Smooth muscle cell (in vitro differentiated cells): ENCODE data around the gene PARP2. TPM values are rescaled to one million over a fixed set of nuclear protein-coding genes. Genes with fewer than 3 reads are reported as not detected.
A peak's percentile ranks its signal among the peaks of the same experiment; 100 is the strongest.

Experiments
- DNase-seq: peaks from one replicate; lab custom pipeline; 2025; ENCODE audit not compliant: unreplicated experiment; lab: John Stamatoyannopoulos, UW
- H2AFZ ChIP-seq: fragments of 200-600 bp; sonication (generic); 2 replicates; pipeline ENCODE4 v1.6.0; 2016; ENCODE audit warnings: antibody characterized with exemption, low read depth, mild to moderate bottlenecking
- H3F3A ChIP-seq: fragments of 200-600 bp; sonication (generic); 2 replicates; pipeline ENCODE4 v1.6.0; 2017; ENCODE audit warnings: antibody characterized with exemption, low read depth
- H3K27ac ChIP-seq: fragments of 200-600 bp; sonication (generic); 2 replicates; pipeline ENCODE4 v1.5.1; 2016; ENCODE audit warnings: low read depth, mild to moderate bottlenecking
- H3K27me3 ChIP-seq: fragments of 200-600 bp; sonication (generic); 2 replicates; pipeline ENCODE4 v1.6.1; 2016; ENCODE audit warnings: low read depth, mild to moderate bottlenecking
- H3K36me3 ChIP-seq: fragments of 200-600 bp; sonication (generic); 2 replicates; pipeline ENCODE4 v1.5.1; 2016; ENCODE audit warnings: low read depth
- H3K4me1 ChIP-seq: fragments of 200-600 bp; sonication (generic); 2 replicates; pipeline ENCODE4 v1.5.1; 2016; ENCODE audit warnings: low read depth
- H3K4me2 ChIP-seq: fragments of 200-600 bp; sonication (generic); 2 replicates; pipeline ENCODE4 v1.6.0; 2016; ENCODE audit warnings: mild to moderate bottlenecking
- H3K4me3 ChIP-seq: fragments of 200-600 bp; sonication (generic); 2 replicates; pipeline ENCODE4 v1.5.1; 2016; ENCODE audit warnings: mild to moderate bottlenecking
- H3K79me2 ChIP-seq: fragments of 200-600 bp; sonication (generic); 2 replicates; pipeline ENCODE4 v1.6.0; 2016; ENCODE audit warnings: low read depth, mild to moderate bottlenecking
- H3K9ac ChIP-seq: fragments of 200-600 bp; sonication (generic); 2 replicates; pipeline ENCODE4 v1.6.0; 2016; ENCODE audit warnings: low read depth
- H3K9me3 ChIP-seq: fragments of 200-600 bp; sonication (generic); replicated peaks from 2 replicates; pipeline ENCODE4 v1.5.1; 2016; ENCODE audit warnings: low read depth
- H4K20me1 ChIP-seq: fragments of 200-600 bp; sonication (generic); 2 replicates; pipeline ENCODE4 v1.6.0; 2016; ENCODE audit warnings: low read depth
- WGBS: methylation state at CpG from one replicate; pipeline ENCODE4 v1.1.7; 2016; ENCODE audit warnings: low lambda C conversion rate; 5-methylcytosine and 5-hydroxymethylcytosine counted together
- polyA plus RNA-seq: library from polyadenylated mRNA; unstranded; fragments of >200 nt; fragmentation: Nextera tagmentation; extraction: Ambion mirVana; gene quantifications from 2 replicates; pipeline ENCODE4 v1.2.1, GENCODE V29; 2016
- small RNA-seq: library from RNA; depleted of rRNA; stranded (forward); fragments of <200 nt; gene quantifications from one replicate; pipeline ENCODE3, GENCODE V24; 2014
- total RNA-seq: library from RNA; depleted of rRNA; stranded (reverse); fragments of >200 nt; gene quantifications from 2 replicates; pipeline ENCODE4 v1.2.3, GENCODE V29; 2014
- TF ChIP-seq, protein P1 (sequence below): fragments of 200-600 bp; sonication (generic); IDR thresholded peaks from 2 replicates; pipeline ENCODE4 v1.5.1; 2017; ENCODE audit warnings: borderline replicate concordance, mild to moderate bottlenecking, antibody characterized with exemption; ENCODE audit not compliant: insufficient read depth, poor library complexity, severe bottlenecking

PARP2 gene
- total and polyA plus RNA-seq, 2 experiments from 2014 or later: 29.2 to 38.7 TPM

DNA sequence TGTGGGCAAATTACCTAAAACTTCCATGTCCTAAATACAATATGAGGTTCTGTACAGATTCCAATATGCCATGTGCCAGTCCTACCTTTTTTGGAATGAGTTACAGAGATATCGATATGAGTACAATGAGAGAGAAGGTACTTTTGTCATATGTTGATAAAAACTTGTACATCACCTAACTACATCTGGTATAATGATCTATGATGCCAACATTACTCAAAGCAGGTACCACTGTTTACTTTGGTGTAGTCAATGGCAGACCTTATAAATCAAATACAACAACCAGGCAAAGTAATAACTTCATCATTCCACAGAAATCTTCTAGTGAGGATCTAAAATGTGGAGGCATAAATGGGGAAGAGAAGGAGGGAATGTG is 57.1 kb downstream of the PARP2 start:
- Histone ChIP-seq H2AFZ (no peak overlapping the region), H3K4me1 (no peaks in the 10 kb centered on the region), H3K4me3 (no peak overlapping the region), H4K20me1 (no peaks in the 10 kb centered on the region), H3K79me2 (peaks cover 3% of the 10 kb centered on the region), H3K9me3 (no peaks in the 10 kb centered on the region), H3K4me2 (no peak overlapping the region), H3K27ac (peak overlapping the region; percentile 90), H3K9ac (no peak overlapping the region), H3K27me3 (no peaks in the 10 kb centered on the region), H3F3A (no peaks in the 10 kb centered on the region), H3K36me3 (peaks cover 7% of the 10 kb centered on the region)
- 100% methylated on average over 1 of the region's 1 CpG for WGBS
- TF ChIP-seq, protein P1, sequence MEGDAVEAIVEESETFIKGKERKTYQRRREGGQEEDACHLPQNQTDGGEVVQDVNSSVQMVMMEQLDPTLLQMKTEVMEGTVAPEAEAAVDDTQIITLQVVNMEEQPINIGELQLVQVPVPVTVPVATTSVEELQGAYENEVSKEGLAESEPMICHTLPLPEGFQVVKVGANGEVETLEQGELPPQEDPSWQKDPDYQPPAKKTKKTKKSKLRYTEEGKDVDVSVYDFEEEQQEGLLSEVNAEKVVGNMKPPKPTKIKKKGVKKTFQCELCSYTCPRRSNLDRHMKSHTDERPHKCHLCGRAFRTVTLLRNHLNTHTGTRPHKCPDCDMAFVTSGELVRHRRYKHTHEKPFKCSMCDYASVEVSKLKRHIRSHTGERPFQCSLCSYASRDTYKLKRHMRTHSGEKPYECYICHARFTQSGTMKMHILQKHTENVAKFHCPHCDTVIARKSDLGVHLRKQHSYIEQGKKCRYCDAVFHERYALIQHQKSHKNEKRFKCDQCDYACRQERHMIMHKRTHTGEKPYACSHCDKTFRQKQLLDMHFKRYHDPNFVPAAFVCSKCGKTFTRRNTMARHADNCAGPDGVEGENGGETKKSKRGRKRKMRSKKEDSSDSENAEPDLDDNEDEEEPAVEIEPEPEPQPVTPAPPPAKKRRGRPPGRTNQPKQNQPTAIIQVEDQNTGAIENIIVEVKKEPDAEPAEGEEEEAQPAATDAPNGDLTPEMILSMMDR: no peak
- no peak for DNase-seq

DNA sequence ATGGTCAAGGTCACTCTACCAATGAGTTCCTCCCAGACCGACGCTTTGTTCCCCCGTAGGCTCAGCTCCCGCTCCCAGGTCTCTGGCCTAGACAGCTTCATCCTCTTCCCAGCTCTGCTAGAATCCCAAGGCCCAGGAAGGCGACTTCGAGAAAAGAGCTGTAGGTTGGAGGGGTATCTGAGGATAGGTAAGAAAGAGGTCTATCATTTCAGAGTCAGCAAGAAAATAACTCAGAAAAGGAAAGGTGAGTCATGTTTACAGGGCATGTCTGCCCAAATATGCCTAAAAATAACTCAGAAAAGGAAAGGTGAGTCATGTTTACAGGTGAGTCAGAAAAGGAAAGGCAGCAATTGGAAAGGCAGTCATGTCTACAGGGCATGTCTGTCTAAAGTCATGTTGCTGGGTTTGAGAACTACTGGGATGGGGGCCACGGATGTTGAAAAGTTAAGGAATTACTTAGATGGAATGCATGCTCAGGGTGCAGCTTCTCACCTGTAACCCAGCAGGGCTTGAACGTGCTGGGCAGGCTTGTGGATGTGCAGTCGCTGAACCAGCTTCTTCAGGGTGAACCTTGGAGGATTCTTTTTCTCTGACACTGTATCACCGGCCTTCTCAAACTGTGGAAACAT is 57.6 kb downstream of the PARP2 start:
- Histone ChIP-seq H3K4me2 (no peak overlapping the region), H3K9me3 (no peaks in the 10 kb centered on the region), H2AFZ (no peak overlapping the region), H3K79me2 (peaks cover 5% of the 10 kb centered on the region), H3K4me3 (no peak overlapping the region), H3K4me1 (no peaks in the 10 kb centered on the region), H3K27me3 (no peaks in the 10 kb centered on the region), H3K27ac (peak overlapping the region; percentile 90), H4K20me1 (no peaks in the 10 kb centered on the region), H3F3A (no peaks in the 10 kb centered on the region), H3K36me3 (peaks cover 7% of the 10 kb centered on the region), H3K9ac (peak overlapping the region; percentile 60)
- DNase-seq: no peak
- WGBS: 87% methylated on average over 10 of the region's 10 CpGs
- TF ChIP-seq, protein P1: no peak

DNA sequence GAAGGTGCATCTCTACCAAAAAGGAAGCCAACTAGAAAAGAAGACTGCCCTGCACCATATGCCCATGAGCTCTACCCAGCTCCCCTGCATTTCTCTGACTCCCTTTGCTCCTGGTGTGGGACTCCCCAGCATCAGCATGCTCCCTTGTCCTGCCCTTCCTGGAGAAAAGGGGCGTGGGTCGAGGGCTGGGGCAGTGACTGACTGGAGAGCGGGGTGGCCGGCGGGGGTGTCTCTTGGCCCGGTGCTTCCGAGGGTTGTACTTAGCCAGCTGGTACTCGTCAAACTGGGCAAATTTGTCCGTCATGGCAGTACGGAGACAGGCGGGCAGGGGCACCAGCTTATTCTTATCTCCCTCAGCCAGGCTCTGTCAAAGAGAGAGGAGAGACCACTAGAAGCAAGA is 60.1 kb downstream of the PARP2 start:
- Histone ChIP-seq H3K36me3 (peaks cover 14% of the 10 kb centered on the region), H3K4me2 (no peak overlapping the region), H4K20me1 (no peaks in the 10 kb centered on the region), H3K4me1 (no peaks in the 10 kb centered on the region), H3K27me3 (no peaks in the 10 kb centered on the region), H3K4me3 (no peak overlapping the region), H3K27ac (no peak overlapping the region), H2AFZ (no peak overlapping the region), H3K79me2 (peaks cover 5% of the 10 kb centered on the region), H3K9me3 (no peaks in the 10 kb centered on the region), H3F3A (no peaks in the 10 kb centered on the region), H3K9ac (no peak overlapping the region)
- WGBS: 96% methylated on average over 11 of the region's 11 CpGs
- TF ChIP-seq, protein P1: no peak
- DNase-seq: no peak

Small RNA genes lying within 50 kb of the gene (small RNA-seq; reads per million reads assigned to genes)
- gene SNORA79B (0.21 reads per million), gene SNORD126 (869 reads per million, percentile 100 among the genes with 10 or more reads in this experiment)

Other genes starting within 250 kb of the PARP2 start
- not detected in 2 replicates for gene OR4K17, start 232.9 kb upstream of the PARP2 start, total RNA-seq
- not detected in 2 replicates for gene OR4K17, start 232.9 kb upstream of the PARP2 start, polyA plus RNA-seq
- gene OR4N5, start 204.8 kb upstream of the PARP2 start, total RNA-seq: not detected in 2 replicates
- gene OR4N5, start 204.8 kb upstream of the PARP2 start, polyA plus RNA-seq: not detected in 2 replicates
- not detected in 2 replicates for gene OR11G2, start 152.7 kb upstream of the PARP2 start, total RNA-seq
- not detected in 2 replicates for gene OR11G2, start 152.7 kb upstream of the PARP2 start, polyA plus RNA-seq
- not detected in 2 replicates for gene OR11H6, start 119.9 kb upstream of the PARP2 start, total RNA-seq
- gene OR11H6, start 119.9 kb upstream of the PARP2 start, polyA plus RNA-seq: not detected in 2 replicates
- gene OR11H7, start 114.7 kb upstream of the PARP2 start, total RNA-seq: not detected in 2 replicates
- not detected in 2 replicates for gene OR11H7, start 114.7 kb upstream of the PARP2 start, polyA plus RNA-seq
- gene OR11H4, start 104.3 kb upstream of the PARP2 start, total RNA-seq: not detected in 2 replicates
- not detected in 2 replicates for gene OR11H4, start 104.3 kb upstream of the PARP2 start, polyA plus RNA-seq
- gene TTC5, start 37.7 kb upstream of the PARP2 start, total RNA-seq: 16.3 and 18.7 TPM in 2 replicates
- 13.4 and 17.9 TPM in 2 replicates for gene TTC5, start 37.7 kb upstream of the PARP2 start, polyA plus RNA-seq
- gene CCNB1IP1, start 10.4 kb upstream of the PARP2 start, total RNA-seq: 65.3 and 70.4 TPM in 2 replicates
- gene CCNB1IP1, start 10.4 kb upstream of the PARP2 start, polyA plus RNA-seq: 16.3 and 25.6 TPM in 2 replicates
- 10.0 and 10.3 TPM in 2 replicates for gene TEP1, start 69.9 kb downstream of the PARP2 start, total RNA-seq
- gene TEP1, start 69.9 kb downstream of the PARP2 start, polyA plus RNA-seq: 3.9 and 4.0 TPM in 2 replicates
- not detected in 2 replicates for gene KLHL33, start 92.5 kb downstream of the PARP2 start, total RNA-seq
- gene KLHL33, start 92.5 kb downstream of the PARP2 start, polyA plus RNA-seq: 0.04 and 0.08 TPM in 2 replicates
- gene OSGEP, start 111.2 kb downstream of the PARP2 start, total RNA-seq: 33.3 and 41.3 TPM in 2 replicates
- gene OSGEP, start 111.2 kb downstream of the PARP2 start, polyA plus RNA-seq: 18.4 and 21.7 TPM in 2 replicates
- gene APEX1, start 111.6 kb downstream of the PARP2 start, total RNA-seq: 51.2 and 81.6 TPM in 2 replicates
- gene APEX1, start 111.6 kb downstream of the PARP2 start, polyA plus RNA-seq: 116 and 118 TPM in 2 replicates
- 24.8 and 29.3 TPM in 2 replicates for gene PIP4P1, start 117.8 kb downstream of the PARP2 start, total RNA-seq
- gene PIP4P1, start 117.8 kb downstream of the PARP2 start, polyA plus RNA-seq: 53.8 and 54.9 TPM in 2 replicates
- 49.7 and 52.2 TPM in 2 replicates for gene PNP, start 125.8 kb downstream of the PARP2 start, total RNA-seq
- 24.2 and 33.4 TPM in 2 replicates for gene PNP, start 125.8 kb downstream of the PARP2 start, polyA plus RNA-seq
- not detected in 2 replicates for gene RNASE10, start 161.9 kb downstream of the PARP2 start, total RNA-seq
- 0.26 and 0.40 TPM in 2 replicates for gene RNASE10, start 161.9 kb downstream of the PARP2 start, polyA plus RNA-seq
- not detected in 2 replicates for gene RNASE9, start 217.4 kb downstream of the PARP2 start, total RNA-seq
- gene RNASE9, start 217.4 kb downstream of the PARP2 start, polyA plus RNA-seq: not detected in 2 replicates
- gene RNASE11, start 244.4 kb downstream of the PARP2 start, total RNA-seq: not detected in 2 replicates
- not detected in 2 replicates for gene RNASE11, start 244.4 kb downstream of the PARP2 start, polyA plus RNA-seq
- not detected in 2 replicates for gene RNASE12, start 247.7 kb downstream of the PARP2 start, total RNA-seq
- gene RNASE12, start 247.7 kb downstream of the PARP2 start, polyA plus RNA-seq: not detected in 2 replicates